ENCODE measurements around the gene ZRANB1. TPM values are rescaled to one million over a fixed set of nuclear protein-coding genes. Genes with fewer than 3 reads are reported as not detected.

Gene ZRANB1
- total and polyA plus RNA-seq, 8 donors: 7.0 to 63.7 (median 10.9) TPM

DNA sequence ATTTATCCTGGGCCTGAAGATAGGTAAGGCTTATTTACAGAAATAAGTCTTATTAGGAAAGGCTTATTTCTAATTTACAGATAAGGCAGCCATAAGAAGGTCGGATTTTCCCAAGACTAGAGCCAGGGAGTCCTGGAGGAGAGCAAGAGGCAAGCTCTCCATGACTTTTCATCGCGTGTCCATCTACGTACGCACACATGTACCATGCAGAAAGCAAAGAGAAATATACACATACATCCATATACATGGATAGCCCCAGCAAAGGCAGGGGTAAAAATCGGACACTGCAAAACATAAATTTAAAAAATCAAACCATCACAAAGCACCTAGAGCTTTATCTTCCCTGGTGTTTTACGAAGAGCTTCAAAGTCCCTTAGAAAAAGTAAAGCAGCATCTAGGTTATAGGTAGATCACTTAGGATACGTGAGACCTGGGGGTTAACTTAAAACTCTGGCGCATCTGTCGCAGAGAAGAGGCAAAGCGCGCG is 25.8 kb upstream of the ZRANB1 start:
- WGBS, 5 donors: 1 to 3% (median 2%) methylated on average over 13 of the region's 13 CpGs
- peak overlapping the region; percentile 95 to 99 (median 98) for H3K27ac ChIP-seq
- intact Hi-C loops (cut with DNase I; ENCODE audit: low total_unique reads): no loop called here

DNA sequence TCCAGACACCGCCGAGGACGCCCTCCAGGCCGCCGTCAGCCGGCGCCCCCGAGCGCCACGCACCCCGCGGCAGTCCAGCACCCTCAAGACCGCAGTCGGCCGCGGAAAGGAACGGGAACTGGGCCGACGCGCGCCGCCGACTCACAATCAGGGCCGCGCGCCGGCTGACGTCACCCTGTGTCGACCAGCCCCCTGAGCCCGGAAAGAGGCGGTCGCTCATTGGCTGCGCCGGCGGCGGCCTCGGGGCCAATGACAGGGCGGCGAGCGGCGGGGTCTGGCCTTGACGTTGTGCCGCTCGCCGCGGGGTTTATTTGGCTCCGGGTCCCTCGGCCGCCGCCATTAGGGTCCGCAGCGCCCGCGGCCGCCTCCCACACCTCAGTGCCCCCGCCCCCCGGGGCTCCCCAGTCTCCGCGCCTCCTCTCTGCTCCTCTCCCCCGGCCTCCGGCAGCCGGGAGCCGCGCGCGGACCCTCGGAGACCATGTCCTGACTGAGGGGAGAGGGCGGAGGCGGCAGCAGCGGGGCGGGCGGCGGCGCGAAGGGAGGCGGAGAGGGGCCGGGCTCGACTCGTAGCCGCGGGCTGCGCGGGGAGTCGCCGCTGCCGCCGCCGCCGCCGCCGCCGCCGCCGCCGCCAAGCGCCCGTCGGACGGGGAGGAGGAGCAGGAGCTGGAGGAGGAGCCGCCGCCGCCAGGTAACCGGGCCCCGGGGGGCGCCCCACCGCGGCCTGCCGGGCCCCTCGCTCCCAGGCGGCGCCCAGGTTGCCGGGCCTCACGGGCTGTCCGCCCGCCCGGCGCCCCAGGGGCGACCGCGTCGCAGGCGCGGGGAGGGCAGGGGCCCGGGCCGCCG is 25.1 kb upstream of the ZRANB1 start:
- Histone ChIP-seq H3K4me3 (peak overlapping the region; percentile 76 to 92 (median 80)), H3K4me1 (peaks cover 18 to 54% (median 43%) of the 10 kb centered on the region in 4 donors), H3K36me3 (no peaks in the 10 kb centered on the region), H3K27ac (peak overlapping the region; percentile 98 to 99 (median 99)), H3K27me3 (no peaks in the 10 kb centered on the region), H3K9me3 (no peaks in the 10 kb centered on the region)
- intact Hi-C loops (cut with DNase I; ENCODE audit: low total_unique reads): no loop called here
- TF ChIP-seq POLR2A (IDR thresholded peaks at IDR 0.05) (peak in 2 of 4 donors; percentile 61 to 76), EP300 (IDR thresholded peaks at IDR 0.05) (no peak), POLR2AphosphoS5 (IDR thresholded peaks at IDR 0.05) (peak; percentile 91 to 95 (median 94))
- TF ChIP-seq, protein P1, sequence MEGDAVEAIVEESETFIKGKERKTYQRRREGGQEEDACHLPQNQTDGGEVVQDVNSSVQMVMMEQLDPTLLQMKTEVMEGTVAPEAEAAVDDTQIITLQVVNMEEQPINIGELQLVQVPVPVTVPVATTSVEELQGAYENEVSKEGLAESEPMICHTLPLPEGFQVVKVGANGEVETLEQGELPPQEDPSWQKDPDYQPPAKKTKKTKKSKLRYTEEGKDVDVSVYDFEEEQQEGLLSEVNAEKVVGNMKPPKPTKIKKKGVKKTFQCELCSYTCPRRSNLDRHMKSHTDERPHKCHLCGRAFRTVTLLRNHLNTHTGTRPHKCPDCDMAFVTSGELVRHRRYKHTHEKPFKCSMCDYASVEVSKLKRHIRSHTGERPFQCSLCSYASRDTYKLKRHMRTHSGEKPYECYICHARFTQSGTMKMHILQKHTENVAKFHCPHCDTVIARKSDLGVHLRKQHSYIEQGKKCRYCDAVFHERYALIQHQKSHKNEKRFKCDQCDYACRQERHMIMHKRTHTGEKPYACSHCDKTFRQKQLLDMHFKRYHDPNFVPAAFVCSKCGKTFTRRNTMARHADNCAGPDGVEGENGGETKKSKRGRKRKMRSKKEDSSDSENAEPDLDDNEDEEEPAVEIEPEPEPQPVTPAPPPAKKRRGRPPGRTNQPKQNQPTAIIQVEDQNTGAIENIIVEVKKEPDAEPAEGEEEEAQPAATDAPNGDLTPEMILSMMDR (IDR thresholded peaks at IDR 0.05): no peak
- peak; percentile 99 for DNase-seq
- WGBS, 5 donors: 0 to 1% (median 0%) methylated on average over 34 to 124 of the region's 126 CpGs

More for the DNA sequence above, 25.8 kb upstream of the ZRANB1 start:
- Histone ChIP-seq H3K4me1 (peaks cover 18 to 54% (median 46%) of the 10 kb centered on the region in 4 donors), H3K9me3 (no peaks in the 10 kb centered on the region), H3K4me3 (peak overlapping the region; percentile 76 to 92 (median 80)), H3K27me3 (no peaks in the 10 kb centered on the region), H3K36me3 (no peaks in the 10 kb centered on the region)
- peak in 1 of 2 donors; percentile 64 for DNase-seq
- no peak for TF ChIP-seq POLR2A (IDR thresholded peaks at IDR 0.05)
- no peak for TF ChIP-seq EP300 (IDR thresholded peaks at IDR 0.05)
- TF ChIP-seq, protein P1 (IDR thresholded peaks at IDR 0.05): no peak
- no peak for TF ChIP-seq POLR2AphosphoS5 (IDR thresholded peaks at IDR 0.05)

DNA sequence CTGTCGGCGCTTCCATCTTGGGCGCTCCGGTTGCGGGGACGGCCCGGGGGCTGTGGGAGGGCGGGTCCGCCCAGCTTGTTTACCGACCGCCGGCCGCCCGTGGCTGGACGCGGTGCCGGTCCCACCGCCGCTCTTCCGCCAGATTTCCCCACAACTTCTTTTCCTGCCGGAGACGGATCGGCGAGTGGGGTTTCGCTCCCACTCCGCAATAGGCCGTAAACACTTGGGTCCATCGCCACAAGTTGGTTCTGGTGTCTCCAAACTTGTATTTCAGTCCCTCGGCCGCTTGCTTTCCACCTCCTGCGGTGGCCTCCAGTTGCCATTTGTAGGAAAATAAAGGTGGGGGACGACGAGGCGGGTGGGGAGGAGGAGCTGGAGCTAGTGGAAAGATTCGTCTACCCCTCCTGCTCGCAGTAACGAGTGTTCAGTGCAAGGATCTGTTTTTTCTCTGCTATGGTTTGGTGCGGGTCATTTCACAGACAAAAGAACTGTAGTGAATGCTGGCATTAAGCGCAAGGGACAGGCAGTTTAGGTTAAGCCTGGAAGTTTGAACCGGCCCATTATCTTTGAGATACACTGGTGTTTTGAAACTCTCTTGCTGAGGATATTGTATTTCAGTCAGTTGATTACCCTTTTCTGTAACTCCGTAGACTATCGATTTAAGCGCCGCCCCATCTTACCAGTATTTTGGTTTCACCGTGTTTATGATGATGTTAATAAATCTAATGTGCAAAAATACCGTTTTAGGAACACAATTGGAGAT is 24.3 kb upstream of the ZRANB1 start:
- no peak for TF ChIP-seq POLR2A (IDR thresholded peaks at IDR 0.05)
- no peak for TF ChIP-seq EP300 (IDR thresholded peaks at IDR 0.05)
- TF ChIP-seq POLR2AphosphoS5 (IDR thresholded peaks at IDR 0.05): no peak
- TF ChIP-seq, protein P1 (IDR thresholded peaks at IDR 0.05): no peak
- H3K36me3 ChIP-seq: peaks cover 0 to 2% (median under 1%) of the 10 kb centered on the region in 4 donors
- intact Hi-C loops (cut with DNase I; ENCODE audit: low total_unique reads): no loop called here
- peaks cover 18 to 49% (median 37%) of the 10 kb centered on the region in 4 donors for H3K4me1 ChIP-seq
- H3K27ac ChIP-seq: peak overlapping the region; percentile 98 to 99 (median 99)
- DNase-seq: peak; percentile 41 to 86
- 0 to 1% (median 1%) methylated on average over 23 to 46 of the region's 46 CpGs for WGBS, 5 donors
- no peaks in the 10 kb centered on the region for H3K9me3 ChIP-seq
- H3K4me3 ChIP-seq: peak overlapping the region; percentile 76 to 92 (median 80)
- no peaks in the 10 kb centered on the region for H3K27me3 ChIP-seq
